ENCODE data around the gene TMEM94. TPM values are rescaled to one million over a fixed set of nuclear protein-coding genes. Genes with fewer than 3 reads are reported as not detected.
A peak's percentile ranks its signal among the peaks of the same experiment; 100 is the strongest.

Gene TMEM94
- total and polyA plus RNA-seq, 5 donors from 2014 or later = 4.0 to 94.7 (median 7.1) TPM

DNA sequence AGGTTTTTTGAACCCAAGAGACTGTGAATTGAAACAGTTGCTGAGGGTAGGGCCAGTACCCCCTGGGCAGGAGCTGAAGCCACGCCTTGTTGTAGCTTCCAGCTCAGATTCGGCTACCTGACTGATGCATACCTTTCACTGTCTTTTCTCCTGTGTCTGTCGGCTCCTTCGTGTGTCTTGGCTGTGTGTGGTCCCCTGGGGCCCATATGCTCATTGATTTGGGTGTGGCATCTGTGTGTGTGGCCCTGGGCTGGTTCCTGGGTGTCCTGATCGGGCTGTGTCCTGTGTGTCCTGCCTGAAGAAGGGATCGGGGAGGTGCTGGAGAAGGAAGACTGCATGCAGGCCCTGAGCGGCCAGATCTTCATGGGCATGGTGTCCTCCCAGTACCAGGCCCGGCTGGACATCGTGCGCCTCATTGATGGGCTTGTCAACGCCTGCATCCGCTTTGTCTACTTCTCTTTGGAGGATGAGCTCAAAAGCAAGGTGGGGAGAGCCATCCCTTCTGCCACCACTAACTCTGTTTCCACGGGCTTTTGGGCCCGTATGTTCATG, 38.0 kb downstream of the TMEM94 start:
- ATAC-seq (ENCODE audit: low read depth in 2 of 2) = no peak
- Histone ChIP-seq H3K4me3 (ENCODE audit: low read depth, low read length) (no peak overlapping the region), H3K27me3 (ENCODE audit: control insufficient read depth, insufficient read depth, low read length) (no peaks in the 10 kb centered on the region), H3K36me3 (ENCODE audit: control insufficient read depth, insufficient read depth, low read length) (peaks cover 59% of the 10 kb centered on the region), H3K4me1 (ENCODE audit: control insufficient read depth, insufficient read depth, low read length, poor library complexity, severe bottlenecking) (no peaks in the 10 kb centered on the region), H3K9me3 (ENCODE audit: control insufficient read depth in 2 of 2, low read length in 2 of 2) (no peaks in the 10 kb centered on the region), H3K27ac (ENCODE audit: insufficient read depth, low read length, poor library complexity, severe bottlenecking) (no peak overlapping the region)
- Mint-ChIP-seq H3K9me3 (no peaks in the 10 kb centered on the region), H3K36me3 (peaks cover 13% of the 10 kb centered on the region), H3K27ac (no peak overlapping the region), H3K4me1 (peaks cover 0 to 5% (median 0%) of the 10 kb centered on the region in 4 donors), H3K27me3 (no peaks in the 10 kb centered on the region), H3K4me3 (no peak overlapping the region)
- DNase-seq = no peak

DNA sequence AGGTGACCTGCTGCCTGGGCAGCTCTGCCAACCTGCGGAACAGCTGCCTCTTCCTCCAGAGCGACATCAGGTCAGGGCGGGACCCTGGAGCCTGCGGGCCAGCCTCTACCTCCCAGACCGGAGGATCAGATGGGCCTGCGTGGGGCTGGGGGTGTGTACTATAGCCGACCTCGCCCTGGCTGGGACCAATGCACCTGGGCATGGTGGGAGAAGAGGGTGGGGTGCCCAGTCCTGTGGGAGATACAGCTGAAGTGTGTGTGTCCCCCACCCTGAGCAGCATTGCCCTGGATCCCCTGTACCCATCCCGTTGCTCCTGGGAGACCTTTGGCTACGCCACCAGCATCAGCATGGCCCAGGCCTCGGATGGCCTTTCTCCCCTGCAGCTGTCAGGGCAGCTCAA, 39.6 kb downstream of the TMEM94 start:
- Mint-ChIP-seq H3K27ac (no peak overlapping the region), H3K4me1 (peaks cover 0 to 5% (median 0%) of the 10 kb centered on the region in 4 donors), H3K4me3 (no peak overlapping the region), H3K9me3 (no peaks in the 10 kb centered on the region), H3K36me3 (peaks cover 13% of the 10 kb centered on the region), H3K27me3 (no peaks in the 10 kb centered on the region)
- Histone ChIP-seq H3K9me3 (ENCODE audit: control insufficient read depth in 2 of 2, low read length in 2 of 2) (no peaks in the 10 kb centered on the region), H3K27me3 (ENCODE audit: control insufficient read depth, insufficient read depth, low read length) (no peaks in the 10 kb centered on the region), H3K4me1 (ENCODE audit: control insufficient read depth, insufficient read depth, low read length, poor library complexity, severe bottlenecking) (no peaks in the 10 kb centered on the region), H3K36me3 (ENCODE audit: control insufficient read depth, insufficient read depth, low read length) (peaks cover 55% of the 10 kb centered on the region), H3K4me3 (ENCODE audit: low read depth, low read length) (no peak overlapping the region), H3K27ac (ENCODE audit: insufficient read depth, low read length, poor library complexity, severe bottlenecking) (no peak overlapping the region)
- no peak for ATAC-seq (ENCODE audit: low read depth in 2 of 2)
- DNase-seq = no peak

GRCh38 chr17:75498039-75498725, 41.7 kb downstream of the TMEM94 start:
- no peaks in the 10 kb centered on the region for H3K27me3 ChIP-seq (ENCODE audit: control insufficient read depth, insufficient read depth, low read length)
- ATAC-seq (ENCODE audit: low read depth in 2 of 2) = no peak
- H3K4me3 Mint-ChIP-seq = no peak overlapping the region
- H3K27ac Mint-ChIP-seq = peak overlapping the region in 1 of 3 donors; percentile 20
- H3K36me3 Mint-ChIP-seq = peaks cover 8% of the 10 kb centered on the region
- H3K9me3 Mint-ChIP-seq = no peaks in the 10 kb centered on the region
- H3K4me1 Mint-ChIP-seq = peaks cover 0 to 3% (median 0%) of the 10 kb centered on the region in 4 donors
- H3K27me3 Mint-ChIP-seq = no peaks in the 10 kb centered on the region
- H3K9me3 ChIP-seq (ENCODE audit: control insufficient read depth in 2 of 2, low read length in 2 of 2) = no peaks in the 10 kb centered on the region
- no peak overlapping the region for H3K4me3 ChIP-seq (ENCODE audit: low read depth, low read length)
- DNase-seq = no peak
- no peak overlapping the region for H3K27ac ChIP-seq (ENCODE audit: insufficient read depth, low read length, poor library complexity, severe bottlenecking)
- H3K4me1 ChIP-seq (ENCODE audit: control insufficient read depth, insufficient read depth, low read length, poor library complexity, severe bottlenecking) = no peaks in the 10 kb centered on the region
- H3K36me3 ChIP-seq (ENCODE audit: control insufficient read depth, insufficient read depth, low read length) = peaks cover 46% of the 10 kb centered on the region

DNA sequence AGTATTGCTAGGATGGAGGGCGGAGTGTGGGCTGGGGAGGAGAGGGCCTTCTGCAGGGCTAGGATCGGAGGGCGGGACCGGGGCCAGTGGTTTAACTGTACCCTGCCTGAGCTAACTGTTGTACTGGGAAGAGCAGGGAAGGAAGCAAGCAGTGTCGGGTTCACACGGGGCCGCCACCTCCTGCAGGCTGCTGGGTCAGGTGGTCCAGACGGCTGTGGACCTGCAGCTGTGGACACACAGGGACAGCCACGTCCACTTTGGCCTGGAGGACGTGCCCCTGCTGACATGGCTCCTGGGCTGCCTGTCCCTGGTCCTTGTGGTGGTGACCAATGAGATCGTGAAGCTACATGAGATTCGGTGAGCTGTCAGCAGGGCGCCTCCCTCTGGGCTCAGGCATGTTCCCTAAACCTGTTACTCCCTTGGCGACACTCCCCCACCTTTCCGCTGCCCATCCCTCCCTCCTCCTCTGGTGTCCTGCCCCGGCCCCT, 42.3 kb downstream of the TMEM94 start:
- no peak overlapping the region for H3K27ac ChIP-seq (ENCODE audit: insufficient read depth, low read length, poor library complexity, severe bottlenecking)
- H3K27me3 ChIP-seq (ENCODE audit: control insufficient read depth, insufficient read depth, low read length) = no peaks in the 10 kb centered on the region
- peaks cover 40% of the 10 kb centered on the region for H3K36me3 ChIP-seq (ENCODE audit: control insufficient read depth, insufficient read depth, low read length)
- Mint-ChIP-seq H3K36me3 (peaks cover 8% of the 10 kb centered on the region), H3K4me3 (no peak overlapping the region), H3K27me3 (no peaks in the 10 kb centered on the region), H3K9me3 (no peaks in the 10 kb centered on the region), H3K27ac (peak overlapping the region in 1 of 3 donors; percentile 48), H3K4me1 (peaks cover 0 to 3% (median 0%) of the 10 kb centered on the region in 4 donors)
- no peak for ATAC-seq (ENCODE audit: low read depth in 2 of 2)
- no peak for DNase-seq
- H3K9me3 ChIP-seq (ENCODE audit: control insufficient read depth in 2 of 2, low read length in 2 of 2) = no peaks in the 10 kb centered on the region
- no peaks in the 10 kb centered on the region for H3K4me1 ChIP-seq (ENCODE audit: control insufficient read depth, insufficient read depth, low read length, poor library complexity, severe bottlenecking)
- H3K4me3 ChIP-seq (ENCODE audit: low read depth, low read length) = no peak overlapping the region

DNA sequence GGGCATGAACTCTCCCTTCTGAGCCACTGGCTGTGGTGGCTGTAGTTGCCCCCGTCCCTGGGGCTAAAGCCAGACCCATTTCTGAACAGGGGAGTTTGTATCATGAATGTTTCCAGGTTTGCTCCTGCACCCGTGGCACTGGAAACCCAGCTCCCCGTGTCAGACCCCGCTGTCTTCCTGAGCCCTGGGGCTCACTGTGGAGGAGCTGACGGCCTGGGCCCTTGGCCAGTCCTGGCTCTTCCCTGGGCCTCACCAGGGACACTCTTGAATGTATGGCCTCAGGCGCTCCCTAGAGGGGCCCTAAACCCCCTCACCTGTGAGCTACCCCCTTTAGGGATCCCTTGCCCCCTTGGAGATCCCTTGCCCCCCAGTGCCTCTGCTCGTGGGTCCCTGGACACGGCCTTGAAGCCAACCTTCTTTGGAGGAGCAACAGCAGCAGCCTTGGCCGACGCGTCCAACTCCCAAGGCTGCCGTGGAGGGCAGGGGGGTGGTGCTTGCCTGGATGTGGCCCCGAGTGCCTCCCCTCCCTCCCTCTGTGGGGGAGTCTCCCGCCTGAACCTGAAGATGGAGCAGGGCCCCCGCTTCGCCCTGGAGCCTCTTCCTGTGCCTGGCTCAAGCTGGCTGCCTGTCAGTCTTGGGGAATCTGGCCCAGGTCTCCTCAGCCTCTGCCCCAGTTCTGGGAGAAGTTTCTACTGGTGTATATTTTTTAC, 43.0 kb downstream of the TMEM94 start:
- H3K27me3 ChIP-seq (ENCODE audit: control insufficient read depth, insufficient read depth, low read length) = no peaks in the 10 kb centered on the region
- ATAC-seq (ENCODE audit: low read depth in 2 of 2) (no peak), DNase-seq (no peak)
- H3K36me3 Mint-ChIP-seq = peaks cover 5% of the 10 kb centered on the region
- no peak overlapping the region for H3K27ac ChIP-seq (ENCODE audit: insufficient read depth, low read length, poor library complexity, severe bottlenecking)
- H3K9me3 Mint-ChIP-seq = no peaks in the 10 kb centered on the region
- H3K4me1 Mint-ChIP-seq = peaks cover 0 to 3% (median 0%) of the 10 kb centered on the region in 4 donors
- H3K4me3 ChIP-seq (ENCODE audit: low read depth, low read length) = no peak overlapping the region
- H3K36me3 ChIP-seq (ENCODE audit: control insufficient read depth, insufficient read depth, low read length) = peaks cover 35% of the 10 kb centered on the region
- no peak overlapping the region for H3K4me3 Mint-ChIP-seq
- H3K4me1 ChIP-seq (ENCODE audit: control insufficient read depth, insufficient read depth, low read length, poor library complexity, severe bottlenecking) = no peaks in the 10 kb centered on the region
- no peaks in the 10 kb centered on the region for H3K27me3 Mint-ChIP-seq
- peak overlapping the region in 1 of 3 donors; percentile 36 for H3K27ac Mint-ChIP-seq
- H3K9me3 ChIP-seq (ENCODE audit: control insufficient read depth in 2 of 2, low read length in 2 of 2) = no peaks in the 10 kb centered on the region

GRCh38 chr17:75500419-75501216, 44.2 kb downstream of the TMEM94 start:
- no peak overlapping the region for H3K27ac Mint-ChIP-seq
- no peaks in the 10 kb centered on the region for H3K27me3 ChIP-seq (ENCODE audit: control insufficient read depth, insufficient read depth, low read length)
- H3K4me1 Mint-ChIP-seq = peaks cover 0 to 3% (median 0%) of the 10 kb centered on the region in 4 donors
- no peak overlapping the region for H3K4me3 ChIP-seq (ENCODE audit: low read depth, low read length)
- no peaks in the 10 kb centered on the region for H3K9me3 Mint-ChIP-seq
- no peak overlapping the region for H3K27ac ChIP-seq (ENCODE audit: insufficient read depth, low read length, poor library complexity, severe bottlenecking)
- H3K36me3 ChIP-seq (ENCODE audit: control insufficient read depth, insufficient read depth, low read length) = peaks cover 24% of the 10 kb centered on the region
- no peaks in the 10 kb centered on the region for H3K27me3 Mint-ChIP-seq
- no peak overlapping the region for H3K4me3 Mint-ChIP-seq
- peaks cover 4% of the 10 kb centered on the region for H3K36me3 Mint-ChIP-seq
- H3K9me3 ChIP-seq (ENCODE audit: control insufficient read depth in 2 of 2, low read length in 2 of 2) = no peaks in the 10 kb centered on the region
- DNase-seq (no peak), ATAC-seq (ENCODE audit: low read depth in 2 of 2) (no peak)
- H3K4me1 ChIP-seq (ENCODE audit: control insufficient read depth, insufficient read depth, low read length, poor library complexity, severe bottlenecking) = no peaks in the 10 kb centered on the region

GRCh38 chr17:75501378-75502071, 45.1 kb downstream of the TMEM94 start:
- Mint-ChIP-seq H3K27me3 (no peaks in the 10 kb centered on the region), H3K4me3 (no peak overlapping the region), H3K4me1 (peaks cover 0 to 3% (median 0%) of the 10 kb centered on the region in 4 donors), H3K36me3 (peaks cover 4% of the 10 kb centered on the region), H3K9me3 (no peaks in the 10 kb centered on the region), H3K27ac (no peak overlapping the region)
- no peak overlapping the region for H3K4me3 ChIP-seq (ENCODE audit: low read depth, low read length)
- H3K27me3 ChIP-seq (ENCODE audit: control insufficient read depth, insufficient read depth, low read length) = no peaks in the 10 kb centered on the region
- no peak overlapping the region for H3K27ac ChIP-seq (ENCODE audit: insufficient read depth, low read length, poor library complexity, severe bottlenecking)
- no peaks in the 10 kb centered on the region for H3K9me3 ChIP-seq (ENCODE audit: control insufficient read depth in 2 of 2, low read length in 2 of 2)
- DNase-seq = no peak
- no peaks in the 10 kb centered on the region for H3K4me1 ChIP-seq (ENCODE audit: control insufficient read depth, insufficient read depth, low read length, poor library complexity, severe bottlenecking)
- peaks cover 18% of the 10 kb centered on the region for H3K36me3 ChIP-seq (ENCODE audit: control insufficient read depth, insufficient read depth, low read length)
- no peak for ATAC-seq (ENCODE audit: low read depth in 2 of 2)

Data from CD4-positive, CD25-positive, alpha-beta regulatory T cell (primary cell).